22Rv1 (cell line): ENCODE measurements around the gene RBMS1.

Experiments used
- H3K27ac ChIP-seq: fragments of 450-650 bp; 2 replicates; pipeline ENCODE4 v1.5.1; 2017
- CTCF ChIP-seq: fragments of 450-650 bp; IDR thresholded peaks from 2 replicates; pipeline ENCODE4 v1.5.1; 2017; ENCODE audit warnings: mild to moderate bottlenecking
- ZFX ChIP-seq: fragments of 450-650 bp; IDR thresholded peaks from 2 replicates; pipeline ENCODE4 v1.6.1; 2017; ENCODE audit warnings: antibody characterized with exemption, borderline replicate concordance

The RBMS1 gene

GRCh38 chr2:160411167-160411566 lies 82.4 kb downstream of the RBMS1 start:
- TF ChIP-seq ZFX (no peak), CTCF (no peak)
- H3K27ac ChIP-seq = no peak overlapping the region

- no peak for TF ChIP-seq CTCF
- TF ChIP-seq ZFX = no peak
- H3K27ac ChIP-seq = no peak overlapping the region
These were observed 84.1 kb downstream of the RBMS1 start for GRCh38 chr2:160409480-160409879.

DNA sequence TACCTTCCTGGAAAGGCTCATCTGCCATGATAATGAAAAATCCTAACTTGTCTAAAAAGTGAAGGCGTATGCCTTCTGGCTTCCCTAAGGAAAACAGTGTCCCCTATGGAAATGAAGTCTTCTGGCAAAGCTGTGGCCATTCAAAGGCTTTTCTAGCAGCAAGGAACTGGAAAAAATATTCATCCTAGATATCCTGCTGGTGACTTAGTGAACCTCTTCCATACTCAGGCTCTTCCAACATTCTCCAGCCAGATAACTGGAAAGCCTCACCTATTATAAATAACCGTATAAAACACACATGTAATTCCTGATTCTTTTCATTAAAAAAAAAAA lies 84.7 kb downstream of the RBMS1 start:
- H3K27ac ChIP-seq = no peak overlapping the region
- TF ChIP-seq ZFX (no peak), CTCF (no peak)

- no peak for TF ChIP-seq ZFX
- no peak for TF ChIP-seq CTCF
- no peak overlapping the region for H3K27ac ChIP-seq
These were observed 85.2 kb downstream of the RBMS1 start for GRCh38 chr2:160408173-160408958.

DNA sequence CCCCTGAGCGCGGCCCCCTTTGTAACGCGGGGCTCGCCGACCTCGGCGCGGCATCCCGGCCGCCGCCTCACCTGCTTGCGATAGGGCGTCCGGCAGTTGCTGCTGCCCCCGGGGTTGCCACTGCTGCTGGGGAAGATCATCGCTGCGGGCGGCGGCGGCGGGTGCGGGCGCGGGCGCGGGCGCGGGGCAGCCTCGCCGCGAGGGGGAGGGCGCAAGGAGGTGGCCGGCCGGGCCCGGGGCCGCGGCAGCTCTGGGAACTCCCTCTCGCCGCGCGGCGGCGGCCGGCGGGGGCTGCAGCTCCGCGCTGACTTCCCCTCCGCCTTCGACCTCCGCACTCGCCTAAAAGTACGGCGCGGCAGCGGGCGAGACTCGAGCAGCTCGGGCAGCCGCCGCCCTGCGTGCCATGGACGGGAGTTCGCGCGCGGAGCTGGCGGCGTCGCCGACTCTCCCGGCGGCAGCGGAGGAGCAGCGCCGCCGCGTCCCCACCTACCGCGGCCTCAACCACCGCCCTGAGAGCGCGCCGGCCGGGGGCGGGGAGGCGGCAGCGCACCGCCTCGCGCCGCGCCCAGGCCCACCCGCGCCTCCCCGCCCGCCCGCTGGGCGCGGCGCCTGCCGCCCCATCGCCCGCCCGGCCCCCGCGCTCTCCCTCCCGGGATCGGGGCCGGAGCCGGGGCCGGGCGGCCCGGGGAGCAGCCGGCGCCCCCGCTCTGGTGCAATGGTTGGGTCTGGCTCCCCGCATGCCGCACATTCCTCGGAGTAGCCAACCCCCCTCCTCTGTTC lies 86.0 kb downstream of the RBMS1 start:
- H3K27ac ChIP-seq = no peak overlapping the region
- no peak for TF ChIP-seq CTCF
- no peak for TF ChIP-seq ZFX

GRCh38 chr2:160406591-160407392 lies 86.8 kb downstream of the RBMS1 start:
- H3K27ac ChIP-seq = no peak overlapping the region
- no peak for TF ChIP-seq ZFX
- no peak for TF ChIP-seq CTCF
